ENCODE data around the gene MAP7. TPM values are rescaled to one million over a fixed set of nuclear protein-coding genes. Genes with fewer than 3 reads are reported as not detected.
"Not testable (repeated sequence)": the region's sequence is repeated elsewhere in the genome, so short reads cannot be mapped to it uniquely, and the experiment has no call there.

Gene MAP7
- total and polyA plus RNA-seq, 10 donors, result 0.67 to 4.9 (median 3.0) TPM

DNA sequence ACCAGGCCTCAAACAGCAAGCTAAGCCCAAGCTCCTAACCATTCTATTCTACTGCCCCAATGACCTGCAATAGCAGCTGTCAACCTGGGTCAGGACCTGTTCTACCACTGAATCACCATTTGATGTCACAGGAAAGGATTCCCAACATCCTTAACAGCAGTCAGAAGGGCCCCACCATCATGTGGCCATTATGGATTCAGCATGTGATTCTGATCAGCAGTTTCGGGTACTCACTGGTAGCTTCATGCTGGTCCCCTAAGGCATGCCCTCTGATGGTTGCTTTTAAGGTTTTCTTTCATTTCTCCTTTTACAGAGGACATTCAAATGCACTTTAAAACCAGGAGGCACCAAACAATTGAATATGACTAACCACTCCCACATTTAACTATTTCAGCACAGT, 37.3 kb upstream of the MAP7 start:
- peaks cover 2 to 100% (median 60%) of the 10 kb centered on the region in 6 donors for H3K36me3 ChIP-seq
- H3K27me3 ChIP-seq (replicated peaks in 1 of 7), result no peaks in the 10 kb centered on the region
- intact Hi-C loops (cut with DNase I; ENCODE audit: low total_unique reads), result no loop called here
- DNase-seq, result no peak
- WGBS, 5 donors, result 77 to 91% (median 81%) methylated on average over 1 of the region's 1 CpG
- peaks cover 0 to 9% (median 0%) of the 10 kb centered on the region in 6 donors for H3K4me1 ChIP-seq
- TF ChIP-seq POLR2AphosphoS5 (IDR thresholded peaks at IDR 0.05) (no peak), POLR2A (IDR thresholded peaks at IDR 0.05) (no peak)
- TF ChIP-seq, protein P1, sequence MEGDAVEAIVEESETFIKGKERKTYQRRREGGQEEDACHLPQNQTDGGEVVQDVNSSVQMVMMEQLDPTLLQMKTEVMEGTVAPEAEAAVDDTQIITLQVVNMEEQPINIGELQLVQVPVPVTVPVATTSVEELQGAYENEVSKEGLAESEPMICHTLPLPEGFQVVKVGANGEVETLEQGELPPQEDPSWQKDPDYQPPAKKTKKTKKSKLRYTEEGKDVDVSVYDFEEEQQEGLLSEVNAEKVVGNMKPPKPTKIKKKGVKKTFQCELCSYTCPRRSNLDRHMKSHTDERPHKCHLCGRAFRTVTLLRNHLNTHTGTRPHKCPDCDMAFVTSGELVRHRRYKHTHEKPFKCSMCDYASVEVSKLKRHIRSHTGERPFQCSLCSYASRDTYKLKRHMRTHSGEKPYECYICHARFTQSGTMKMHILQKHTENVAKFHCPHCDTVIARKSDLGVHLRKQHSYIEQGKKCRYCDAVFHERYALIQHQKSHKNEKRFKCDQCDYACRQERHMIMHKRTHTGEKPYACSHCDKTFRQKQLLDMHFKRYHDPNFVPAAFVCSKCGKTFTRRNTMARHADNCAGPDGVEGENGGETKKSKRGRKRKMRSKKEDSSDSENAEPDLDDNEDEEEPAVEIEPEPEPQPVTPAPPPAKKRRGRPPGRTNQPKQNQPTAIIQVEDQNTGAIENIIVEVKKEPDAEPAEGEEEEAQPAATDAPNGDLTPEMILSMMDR (IDR thresholded peaks at IDR 0.05 in 8 of 11, conservative IDR thresholded peaks at IDR 0.05 in 3 of 11), result no peak
- no peak overlapping the region for H3K4me3 ChIP-seq
- no peaks in the 10 kb centered on the region for H3K9me3 ChIP-seq
- no peak overlapping the region for H3K27ac ChIP-seq

- H3K36me3 ChIP-seq, result peaks cover 2 to 100% (median 54%) of the 10 kb centered on the region in 6 donors
- no peaks in the 10 kb centered on the region for H3K9me3 ChIP-seq
- TF ChIP-seq POLR2AphosphoS5 (IDR thresholded peaks at IDR 0.05) (no peak), POLR2A (IDR thresholded peaks at IDR 0.05) (no peak)
- TF ChIP-seq, protein P1 (IDR thresholded peaks at IDR 0.05 in 8 of 11, conservative IDR thresholded peaks at IDR 0.05 in 3 of 11), result no peak
- no peak overlapping the region for H3K27ac ChIP-seq
- peaks cover 0 to 9% (median 0%) of the 10 kb centered on the region in 6 donors for H3K4me1 ChIP-seq
- DNase-seq, result no peak
- intact Hi-C loops (cut with DNase I; ENCODE audit: low total_unique reads), result no loop called here
- 60 to 80% (median 76%) methylated on average over 4 of the region's 4 CpGs for WGBS, 5 donors
- no peak overlapping the region for H3K4me3 ChIP-seq
- H3K27me3 ChIP-seq (replicated peaks in 1 of 7), result no peaks in the 10 kb centered on the region
Measured at GRCh38 chr6:136586295-136586694, 36.1 kb upstream of the MAP7 start.

GRCh38 chr6:136585523-136585922, 35.3 kb upstream of the MAP7 start:
- 93 to 98% (median 96%) methylated on average over 2 of the region's 2 CpGs for WGBS, 5 donors
- H3K27me3 ChIP-seq (replicated peaks in 1 of 7); H3K27ac ChIP-seq; H3K4me1 ChIP-seq; H3K9me3 ChIP-seq; DNase-seq; intact Hi-C loops (cut with DNase I; ENCODE audit: low total_unique reads); H3K4me3 ChIP-seq: not testable (repeated sequence)
- peaks cover 0 to 100% (median 51%) of the 10 kb centered on the region in 6 donors for H3K36me3 ChIP-seq

DNA sequence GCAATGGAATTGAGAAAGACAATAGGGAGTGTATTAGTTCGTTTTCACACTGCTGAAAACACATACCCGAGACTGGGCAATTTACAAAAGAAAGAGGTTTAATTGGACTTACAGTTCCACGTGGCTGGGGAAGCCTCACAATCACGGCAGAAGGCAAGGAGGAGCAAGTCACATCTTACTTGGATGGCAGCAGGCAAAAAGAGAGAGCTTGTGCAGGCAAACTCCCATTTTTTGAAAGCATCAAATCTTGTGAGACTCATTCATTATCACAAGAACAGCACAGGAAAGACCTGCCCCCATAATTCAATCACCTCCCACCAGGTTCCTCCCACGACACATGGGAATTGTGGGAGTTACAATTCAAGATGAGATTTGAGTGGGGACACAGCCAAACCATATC, 34.1 kb upstream of the MAP7 start:
- 88 to 95% (median 91%) methylated on average over 5 of the region's 5 CpGs for WGBS, 5 donors
- H3K27ac ChIP-seq; H3K4me3 ChIP-seq; H3K4me1 ChIP-seq; H3K9me3 ChIP-seq; DNase-seq; intact Hi-C loops (cut with DNase I; ENCODE audit: low total_unique reads); H3K27me3 ChIP-seq (replicated peaks in 1 of 7): not testable (repeated sequence)
- H3K36me3 ChIP-seq, result peaks cover 3 to 100% (median 50%) of the 10 kb centered on the region in 6 donors

- Histone ChIP-seq H3K4me3 (no peak overlapping the region), H3K27me3 (replicated peaks in 1 of 7) (no peaks in the 10 kb centered on the region), H3K36me3 (peaks cover 3 to 100% (median 53%) of the 10 kb centered on the region in 6 donors), H3K9me3 (no peaks in the 10 kb centered on the region), H3K27ac (no peak overlapping the region), H3K4me1 (peaks cover 0 to 9% (median 0%) of the 10 kb centered on the region in 6 donors)
- WGBS, 5 donors, result 38 to 45% (median 41%) methylated on average over 3 of the region's 3 CpGs
- intact Hi-C loops (cut with DNase I; ENCODE audit: low total_unique reads), result no loop called here
- no peak for DNase-seq
- TF ChIP-seq, protein P1 (IDR thresholded peaks at IDR 0.05 in 8 of 11, conservative IDR thresholded peaks at IDR 0.05 in 3 of 11), result peak in 7 of 11 experiments; percentile 26 to 59 (median 42)
- TF ChIP-seq POLR2A (IDR thresholded peaks at IDR 0.05) (no peak), POLR2AphosphoS5 (IDR thresholded peaks at IDR 0.05) (no peak)
Measured at GRCh38 chr6:136582711-136583471, 32.7 kb upstream of the MAP7 start.
